ENCODE data around the gene ARL6. TPM values are rescaled to one million over a fixed set of nuclear protein-coding genes. Genes with fewer than 3 reads are reported as not detected.

The ARL6 gene
- total RNA-seq, 1 experiment from 2014 or later, result 7.1 TPM

GRCh38 chr3:97804471-97804870, 39.9 kb downstream of the ARL6 start:
- Histone ChIP-seq H3K4ac (ENCODE audit: low read depth, low read length) (no peak overlapping the region), H3K9me3 (ENCODE audit: control insufficient read depth, low read depth, low read length) (no peaks in the 10 kb centered on the region), H3K23me2 (ENCODE audit: insufficient read length, low read depth, low read length, poor library complexity, severe bottlenecking) (no peaks in the 10 kb centered on the region), H3K79me2 (ENCODE audit: insufficient read depth, low read length) (no peaks in the 10 kb centered on the region), H3K4me2 (ENCODE audit: insufficient read depth, insufficient read length, low read length) (no peak overlapping the region), H4K8ac (replicated peaks; ENCODE audit: insufficient read length, low read depth, low read length) (no peak overlapping the region), H3K27me3 (ENCODE audit: insufficient read depth, low read length) (no peaks in the 10 kb centered on the region), H2BK120ac (ENCODE audit: low read depth, low read length, poor library complexity, severe bottlenecking) (no peak overlapping the region), H3K23ac (ENCODE audit: insufficient read length, low read depth, low read length) (no peak overlapping the region), H3K79me1 (ENCODE audit: insufficient read depth, low read depth, low read length, poor library complexity, severe bottlenecking) (no peaks in the 10 kb centered on the region), H4K91ac (ENCODE audit: insufficient read length, low read depth, low read length) (no peak overlapping the region), H3K56ac (ENCODE audit: insufficient read length, low read depth, low read length) (no peak overlapping the region), H2AFZ (ENCODE audit: low read length) (no peak overlapping the region), H2BK5ac (ENCODE audit: insufficient read length, low read length) (no peak overlapping the region), H2BK20ac (ENCODE audit: low read depth, low read length, poor library complexity, severe bottlenecking) (no peak overlapping the region), H3K9ac (ENCODE audit: extremely low read depth, insufficient read length, low read length) (no peak overlapping the region), H3T11ph (ENCODE audit: low read length) (no peak overlapping the region), H2BK12ac (ENCODE audit: insufficient read length, low read depth, low read length) (no peak overlapping the region), H3K27ac (ENCODE audit: insufficient read length, low read depth, low read length) (no peak overlapping the region), H4K5ac (ENCODE audit: insufficient read length, low read depth, low read length) (no peak overlapping the region), H2AK5ac (ENCODE audit: insufficient read length, low read length) (no peak overlapping the region), H2BK15ac (ENCODE audit: low read depth, low read length) (no peak overlapping the region), H4K20me1 (ENCODE audit: control insufficient read depth, insufficient read depth, insufficient read length) (no peaks in the 10 kb centered on the region), H3K14ac (ENCODE audit: insufficient read depth, low read length) (no peak overlapping the region), H3K18ac (ENCODE audit: insufficient read length, low read depth, low read length) (no peak overlapping the region), H3K4me1 (ENCODE audit: insufficient read depth, low read length) (no peaks in the 10 kb centered on the region)
- peaks cover 3 to 4% (median 3%) of the 10 kb centered on the region in 3 experiments; a peak in 4 of 7 replicates for H3K36me3 Mint-ChIP-seq (ENCODE audit: insufficient read depth in 1 of 3, low read depth in 3 of 3)
- H3K4me3 Mint-ChIP-seq, result no peak overlapping the region
- no peak overlapping the region for H3K27ac Mint-ChIP-seq
- H3K9me3 Mint-ChIP-seq, result peaks cover 0 to 6% of the 10 kb centered on the region in 2 experiments; a peak in 4 of 5 replicates
- DNase-seq, result no peak
- no CpG with 5 or more reads among the region's 3 CpGs for WGBS (ENCODE audit: extremely low coverage, insufficient read length, low lambda C conversion rate)
- TF ChIP-seq CTCF (conservative IDR thresholded peaks at IDR 0.05), result no peak
- no peaks in the 10 kb centered on the region for H3K4me1 Mint-ChIP-seq
- H3K27me3 Mint-ChIP-seq (ENCODE audit: low read depth), result no peaks in the 10 kb centered on the region
